Stimulated activated naive CD8-positive, alpha-beta T cell treated with anti-CD3 and anti-CD28 coated beads, Interleukin-15, amount 100 ng/mL, for 72 hours (primary cell): ENCODE data around the gene RMI1.
"Not testable (repeated sequence)": the region's sequence is repeated elsewhere in the genome, so short reads cannot be mapped to it uniquely, and the experiment has no call there.

ENCODE experiments used
- ATAC-seq: fragments of 150-1000 bp; cut with Tn5 transposase; 2 replicates; pipeline ENCODE4 v1.10.0; 2021; ENCODE audit warnings: mild to moderate bottlenecking, moderate library complexity
- DNase-seq, 2 donors: peaks; one replicate each; pipeline ENCODE4 v3.0.0; 2021 to 2022
- H3K27ac Mint-ChIP-seq, 2 donors: one replicate each; pipeline ENCODE4 v1.8.0; 2022; ENCODE audit warnings: mild to moderate bottlenecking in 2 of 2, mixed read lengths in 2 of 2, moderate library complexity in 2 of 2
- H3K27me3 Mint-ChIP-seq: one replicate; pipeline ENCODE4 v1.8.0; 2022; ENCODE audit warnings: mixed read lengths
- H3K4me1 Mint-ChIP-seq: one replicate; pipeline ENCODE4 v1.8.0; 2022; ENCODE audit warnings: mild to moderate bottlenecking, mixed read lengths
- H3K4me3 Mint-ChIP-seq, 2 donors: one replicate each; pipeline ENCODE4 v1.8.0; 2022; ENCODE audit warnings: mild to moderate bottlenecking in 2 of 2, mixed read lengths in 2 of 2, moderate library complexity in 1 of 2
- H3K9me3 Mint-ChIP-seq, 2 donors: one replicate each; pipeline ENCODE4 v1.8.0; 2022; ENCODE audit warnings: mixed read lengths in 2 of 2

The RMI1 gene

DNA sequence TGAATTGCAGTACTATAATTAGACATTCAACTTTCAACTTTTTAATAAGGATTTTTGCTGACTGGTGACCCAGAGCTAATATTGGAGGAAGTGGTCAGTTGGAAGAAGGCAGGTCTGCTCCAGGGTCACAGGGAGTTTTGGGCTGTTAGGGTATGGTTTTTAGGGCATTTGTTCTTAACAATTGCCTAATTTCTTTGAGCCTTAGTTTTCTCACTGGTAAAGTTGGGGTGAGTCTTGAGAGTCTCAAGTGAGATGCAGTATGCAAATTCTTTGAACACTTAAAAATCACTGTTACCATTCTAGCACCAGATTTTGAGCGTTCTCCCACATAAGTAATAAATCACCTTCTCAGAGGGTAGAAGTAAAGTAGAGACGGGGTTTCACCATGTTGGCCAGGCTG, 50.9 kb downstream of the RMI1 start:
- Mint-ChIP-seq H3K27ac (no peak overlapping the region), H3K27me3 (peaks cover 7% of the 10 kb centered on the region), H3K9me3 (no peaks in the 10 kb centered on the region), H3K4me3 (no peak overlapping the region), H3K4me1 (no peaks in the 10 kb centered on the region)
- DNase-seq (no peak), ATAC-seq (no peak)

DNA sequence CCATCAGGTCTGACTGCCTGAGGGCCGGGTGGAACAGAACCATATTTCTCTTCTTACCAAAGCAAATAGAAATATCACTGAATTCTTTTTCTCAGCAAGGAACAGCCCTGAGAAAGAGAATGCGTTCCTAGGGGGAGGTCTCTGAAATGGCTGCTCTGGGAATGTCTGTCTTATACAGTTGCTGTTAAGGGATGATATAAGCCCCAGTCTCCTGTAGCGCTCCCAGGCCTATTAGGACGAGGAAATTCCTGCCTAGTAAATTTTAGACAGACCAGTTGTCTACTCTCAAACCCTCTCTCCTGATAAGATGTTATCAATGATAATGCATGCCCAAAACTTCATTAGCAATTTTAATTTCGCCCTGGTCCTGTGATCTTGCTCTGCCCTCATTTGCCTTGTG, 61.3 kb downstream of the RMI1 start:
- H3K27me3 Mint-ChIP-seq: peaks cover 35% of the 10 kb centered on the region
- DNase-seq, ATAC-seq, H3K27ac Mint-ChIP-seq, H3K4me3 Mint-ChIP-seq, H3K4me1 Mint-ChIP-seq: not testable (repeated sequence)
- H3K9me3 Mint-ChIP-seq: peaks cover 10 to 25% of the 10 kb centered on the region in 2 donors

DNA sequence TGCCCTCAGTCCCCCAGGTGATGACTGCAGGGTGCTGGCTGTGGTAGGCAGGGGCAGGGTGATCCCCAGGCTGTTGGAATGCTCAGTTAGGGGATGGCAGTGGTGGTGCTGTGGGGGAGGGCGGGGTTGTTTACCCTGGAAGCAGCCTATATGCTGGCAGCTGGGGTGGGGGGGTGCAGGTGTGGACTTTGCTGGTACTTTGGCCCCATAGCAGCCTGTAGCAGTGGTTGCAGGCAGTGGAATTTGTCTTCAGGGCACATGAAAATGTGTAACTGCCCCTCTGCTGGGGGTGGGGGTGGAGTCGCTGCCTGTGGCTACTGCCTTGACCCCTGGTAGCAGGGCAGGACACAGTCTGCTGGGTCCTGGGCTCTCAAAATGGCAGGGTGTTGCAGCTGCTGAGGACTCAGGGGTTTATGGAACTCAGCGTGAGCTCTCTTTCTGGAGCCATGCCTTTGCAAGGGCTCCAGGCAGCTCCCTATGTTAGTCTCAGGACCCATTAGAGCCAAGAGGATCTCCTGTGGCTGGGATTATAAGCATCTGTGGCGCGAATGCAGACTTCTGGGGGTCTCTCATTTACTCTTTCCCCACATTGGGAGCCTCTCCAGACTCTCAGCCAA, 65.0 kb downstream of the RMI1 start:
- H3K27ac Mint-ChIP-seq: no peak overlapping the region
- DNase-seq (no peak), ATAC-seq (no peak)
- H3K4me3 Mint-ChIP-seq: no peak overlapping the region
- H3K27me3 Mint-ChIP-seq: peaks cover 12% of the 10 kb centered on the region
- no peaks in the 10 kb centered on the region for H3K4me1 Mint-ChIP-seq
- peaks cover 10 to 25% of the 10 kb centered on the region in 2 donors for H3K9me3 Mint-ChIP-seq
